Stimulated activated naive CD8-positive, alpha-beta T cell treated with anti-CD3 and anti-CD28 coated beads, Interleukin-15, amount 100 ng/mL, for 72 hours (primary cell): ENCODE measurements around the gene PAM.

ENCODE experiments used
- ATAC-seq: fragments of 150-1000 bp; cut with Tn5 transposase; 2 replicates; pipeline ENCODE4 v1.10.0; 2021; ENCODE audit warnings: mild to moderate bottlenecking, moderate library complexity
- DNase-seq, 2 donors: peaks; one replicate each; pipeline ENCODE4 v3.0.0; 2021 to 2022
- H3K27ac Mint-ChIP-seq, 2 donors: one replicate each; pipeline ENCODE4 v1.8.0; 2022; ENCODE audit warnings: mild to moderate bottlenecking in 2 of 2, mixed read lengths in 2 of 2, moderate library complexity in 2 of 2
- H3K27me3 Mint-ChIP-seq: one replicate; pipeline ENCODE4 v1.8.0; 2022; ENCODE audit warnings: mixed read lengths
- H3K4me1 Mint-ChIP-seq: one replicate; pipeline ENCODE4 v1.8.0; 2022; ENCODE audit warnings: mild to moderate bottlenecking, mixed read lengths
- H3K4me3 Mint-ChIP-seq, 2 donors: one replicate each; pipeline ENCODE4 v1.8.0; 2022; ENCODE audit warnings: mild to moderate bottlenecking in 2 of 2, mixed read lengths in 2 of 2, moderate library complexity in 1 of 2
- H3K9me3 Mint-ChIP-seq, 2 donors: one replicate each; pipeline ENCODE4 v1.8.0; 2022; ENCODE audit warnings: mixed read lengths in 2 of 2

PAM gene

GRCh38 chr5:102807878-102808502 lies 52.9 kb downstream of the PAM start:
- Mint-ChIP-seq H3K27ac (no peak overlapping the region), H3K4me3 (no peak overlapping the region), H3K27me3 (no peaks in the 10 kb centered on the region), H3K4me1 (no peaks in the 10 kb centered on the region), H3K9me3 (no peaks in the 10 kb centered on the region)
- no peak for DNase-seq
- no peak for ATAC-seq

GRCh38 chr5:102809033-102809432 lies 53.9 kb downstream of the PAM start:
- Mint-ChIP-seq H3K27me3 (no peaks in the 10 kb centered on the region), H3K4me1 (no peaks in the 10 kb centered on the region), H3K27ac (no peak overlapping the region), H3K9me3 (no peaks in the 10 kb centered on the region), H3K4me3 (no peak overlapping the region)
- ATAC-seq (no peak), DNase-seq (no peak)

- Mint-ChIP-seq H3K4me3 (no peak overlapping the region), H3K9me3 (no peaks in the 10 kb centered on the region), H3K27me3 (no peaks in the 10 kb centered on the region), H3K4me1 (peaks cover 9% of the 10 kb centered on the region), H3K27ac (no peak overlapping the region)
- ATAC-seq (no peak), DNase-seq (no peak)
Measured at GRCh38 chr5:102811972-102812371, 56.9 kb downstream of the PAM start.

- ATAC-seq (no peak), DNase-seq (no peak)
- Mint-ChIP-seq H3K9me3 (no peaks in the 10 kb centered on the region), H3K4me1 (peaks cover 9% of the 10 kb centered on the region), H3K4me3 (no peak overlapping the region), H3K27ac (no peak overlapping the region), H3K27me3 (no peaks in the 10 kb centered on the region)
Measured at GRCh38 chr5:102813740-102814139, 58.6 kb downstream of the PAM start.

GRCh38 chr5:102815084-102815483 lies 60.0 kb downstream of the PAM start:
- no peak for ATAC-seq
- Mint-ChIP-seq H3K4me1 (peaks cover 9% of the 10 kb centered on the region), H3K9me3 (no peaks in the 10 kb centered on the region), H3K4me3 (no peak overlapping the region), H3K27me3 (no peaks in the 10 kb centered on the region), H3K27ac (no peak overlapping the region)
- no peak for DNase-seq

GRCh38 chr5:102815540-102816332 lies 60.6 kb downstream of the PAM start:
- no peak overlapping the region for H3K4me3 Mint-ChIP-seq
- no peak overlapping the region for H3K27ac Mint-ChIP-seq
- H3K9me3 Mint-ChIP-seq: no peaks in the 10 kb centered on the region
- DNase-seq (no peak), ATAC-seq (no peak)
- H3K4me1 Mint-ChIP-seq: peaks cover 9% of the 10 kb centered on the region
- no peaks in the 10 kb centered on the region for H3K27me3 Mint-ChIP-seq

GRCh38 chr5:102818345-102818744 lies 63.2 kb downstream of the PAM start:
- H3K4me3 Mint-ChIP-seq: no peak overlapping the region
- H3K27ac Mint-ChIP-seq: no peak overlapping the region
- no peaks in the 10 kb centered on the region for H3K27me3 Mint-ChIP-seq
- H3K4me1 Mint-ChIP-seq: peaks cover 19% of the 10 kb centered on the region
- H3K9me3 Mint-ChIP-seq: no peaks in the 10 kb centered on the region
- ATAC-seq (no peak), DNase-seq (no peak)

GRCh38 chr5:102818934-102819333 lies 63.8 kb downstream of the PAM start:
- Mint-ChIP-seq H3K27ac (no peak overlapping the region), H3K4me3 (no peak overlapping the region), H3K27me3 (no peaks in the 10 kb centered on the region), H3K9me3 (no peaks in the 10 kb centered on the region), H3K4me1 (peaks cover 19% of the 10 kb centered on the region)
- ATAC-seq: no peak
- no peak for DNase-seq

GRCh38 chr5:102819634-102820033 lies 64.5 kb downstream of the PAM start:
- H3K4me1 Mint-ChIP-seq: peaks cover 19% of the 10 kb centered on the region
- H3K9me3 Mint-ChIP-seq: no peaks in the 10 kb centered on the region
- H3K27me3 Mint-ChIP-seq: no peaks in the 10 kb centered on the region
- H3K27ac Mint-ChIP-seq: no peak overlapping the region
- no peak for ATAC-seq
- DNase-seq: no peak
- no peak overlapping the region for H3K4me3 Mint-ChIP-seq

- no peak for DNase-seq
Measured at GRCh38 chr5:102823441-102823874, 68.4 kb downstream of the PAM start.

GRCh38 chr5:102826629-102827028 lies 71.5 kb downstream of the PAM start:
- no peak for ATAC-seq
- Mint-ChIP-seq H3K27ac (no peak overlapping the region), H3K4me3 (no peak overlapping the region), H3K9me3 (no peaks in the 10 kb centered on the region), H3K27me3 (no peaks in the 10 kb centered on the region), H3K4me1 (peaks cover 10% of the 10 kb centered on the region)
- no peak for DNase-seq

More at GRCh38 chr5:102823441-102823874, 68.4 kb downstream of the PAM start:
- H3K27me3 Mint-ChIP-seq: no peaks in the 10 kb centered on the region
- no peaks in the 10 kb centered on the region for H3K9me3 Mint-ChIP-seq
- H3K27ac Mint-ChIP-seq: no peak overlapping the region
- peaks cover 10% of the 10 kb centered on the region for H3K4me1 Mint-ChIP-seq
- H3K4me3 Mint-ChIP-seq: no peak overlapping the region
- no peak for ATAC-seq

- H3K27ac Mint-ChIP-seq: no peak overlapping the region
- no peak for ATAC-seq
- no peak for DNase-seq
- H3K9me3 Mint-ChIP-seq: no peaks in the 10 kb centered on the region
- H3K27me3 Mint-ChIP-seq: no peaks in the 10 kb centered on the region
- H3K4me3 Mint-ChIP-seq: no peak overlapping the region
- H3K4me1 Mint-ChIP-seq: peaks cover 8% of the 10 kb centered on the region
Measured at GRCh38 chr5:102830241-102830640, 75.1 kb downstream of the PAM start.

GRCh38 chr5:102832445-102832844 lies 77.3 kb downstream of the PAM start:
- Mint-ChIP-seq H3K4me3 (no peak overlapping the region), H3K27ac (no peak overlapping the region), H3K4me1 (peaks cover 13% of the 10 kb centered on the region), H3K27me3 (no peaks in the 10 kb centered on the region), H3K9me3 (no peaks in the 10 kb centered on the region)
- DNase-seq: no peak
- ATAC-seq: no peak

- H3K9me3 Mint-ChIP-seq: no peaks in the 10 kb centered on the region
- H3K4me1 Mint-ChIP-seq: peaks cover 13% of the 10 kb centered on the region
- no peak overlapping the region for H3K27ac Mint-ChIP-seq
- DNase-seq (no peak), ATAC-seq (no peak)
- H3K4me3 Mint-ChIP-seq: no peak overlapping the region
- H3K27me3 Mint-ChIP-seq: no peaks in the 10 kb centered on the region
Measured at GRCh38 chr5:102833146-102833545, 78.0 kb downstream of the PAM start.

- no peak overlapping the region for H3K4me3 Mint-ChIP-seq
- H3K9me3 Mint-ChIP-seq: no peaks in the 10 kb centered on the region
- ATAC-seq (no peak), DNase-seq (no peak)
- no peaks in the 10 kb centered on the region for H3K27me3 Mint-ChIP-seq
- no peak overlapping the region for H3K27ac Mint-ChIP-seq
- H3K4me1 Mint-ChIP-seq: peaks cover 13% of the 10 kb centered on the region
Measured at GRCh38 chr5:102834438-102834964, 79.4 kb downstream of the PAM start.

- DNase-seq: no peak
- H3K27me3 Mint-ChIP-seq: no peaks in the 10 kb centered on the region
- H3K4me1 Mint-ChIP-seq: peaks cover 13% of the 10 kb centered on the region
- H3K9me3 Mint-ChIP-seq: no peaks in the 10 kb centered on the region
- ATAC-seq: no peak
- no peak overlapping the region for H3K4me3 Mint-ChIP-seq
- no peak overlapping the region for H3K27ac Mint-ChIP-seq
Measured at GRCh38 chr5:102835717-102836116, 80.6 kb downstream of the PAM start.
